Transverse colon (tissue), 3 donors: Measurements from ENCODE around the gene ATP1B3.

ENCODE experiments used
- EP300 ChIP-seq: sonication (generic); formaldehyde crosslinking; IDR thresholded peaks from one replicate; pipeline ENCODE4 v1.6.1; 2017; ENCODE audit warnings: antibody characterized with exemption, low read depth
- POLR2A ChIP-seq: fragments of 450-650 bp; IDR thresholded peaks from one replicate; pipeline ENCODE4 v1.6.1; 2016; ENCODE audit warnings: antibody characterized with exemption, mild to moderate bottlenecking, moderate library complexity
- TF ChIP-seq, protein P1 (sequence below), 5 experiments: fragments of 200-600 bp in 3 of 5; fragments of 450-650 bp in 2 of 5; sonication (generic) in 3 of 5; IDR thresholded peaks; 1 replicate in 2 of 5; 2 replicates in 3 of 5; pipeline ENCODE4 v1.5.1; 2016 to 2017; ENCODE audit warnings: antibody characterized with exemption in 5 of 5, inconsistent platforms in 3 of 5, mild to moderate bottlenecking in 2 of 5, moderate library complexity in 1 of 5

DNA sequence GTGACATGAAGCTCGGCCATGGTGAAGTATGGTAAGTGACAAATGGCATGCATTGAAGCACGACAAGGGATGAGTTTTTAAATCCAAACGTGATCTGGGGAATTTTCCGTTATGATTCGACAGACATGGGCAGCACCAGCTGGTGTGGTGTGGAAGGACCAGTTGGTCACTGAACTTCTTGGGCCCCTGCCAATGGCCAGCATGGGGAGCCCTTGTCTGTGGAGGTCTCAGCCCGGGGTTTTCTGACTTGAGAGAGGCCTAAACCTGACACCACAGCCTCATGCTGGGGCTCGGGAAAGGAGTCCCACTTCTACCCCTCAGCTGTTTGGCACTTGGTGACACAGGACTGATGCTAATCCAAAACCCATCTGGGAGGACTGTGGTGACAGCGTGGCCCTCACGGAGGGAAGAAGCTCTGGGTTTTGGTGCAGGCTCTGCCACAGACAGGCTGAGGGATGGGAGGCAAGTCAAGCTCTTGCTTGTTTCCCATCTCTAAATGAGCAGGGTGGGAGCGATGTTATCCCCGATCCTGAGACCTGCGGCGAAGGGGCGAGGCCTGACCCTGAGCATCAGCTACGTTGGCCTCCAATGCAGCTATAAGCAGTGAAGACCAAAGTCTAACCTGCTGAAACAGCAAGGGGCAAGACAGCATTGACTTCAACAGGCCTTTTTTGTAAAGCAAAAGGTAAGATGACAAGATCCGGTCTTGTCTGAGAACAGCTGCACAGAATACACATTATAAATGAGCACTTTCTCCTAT is 69.5 kb downstream of the ATP1B3 start:
- TF ChIP-seq, protein P1, sequence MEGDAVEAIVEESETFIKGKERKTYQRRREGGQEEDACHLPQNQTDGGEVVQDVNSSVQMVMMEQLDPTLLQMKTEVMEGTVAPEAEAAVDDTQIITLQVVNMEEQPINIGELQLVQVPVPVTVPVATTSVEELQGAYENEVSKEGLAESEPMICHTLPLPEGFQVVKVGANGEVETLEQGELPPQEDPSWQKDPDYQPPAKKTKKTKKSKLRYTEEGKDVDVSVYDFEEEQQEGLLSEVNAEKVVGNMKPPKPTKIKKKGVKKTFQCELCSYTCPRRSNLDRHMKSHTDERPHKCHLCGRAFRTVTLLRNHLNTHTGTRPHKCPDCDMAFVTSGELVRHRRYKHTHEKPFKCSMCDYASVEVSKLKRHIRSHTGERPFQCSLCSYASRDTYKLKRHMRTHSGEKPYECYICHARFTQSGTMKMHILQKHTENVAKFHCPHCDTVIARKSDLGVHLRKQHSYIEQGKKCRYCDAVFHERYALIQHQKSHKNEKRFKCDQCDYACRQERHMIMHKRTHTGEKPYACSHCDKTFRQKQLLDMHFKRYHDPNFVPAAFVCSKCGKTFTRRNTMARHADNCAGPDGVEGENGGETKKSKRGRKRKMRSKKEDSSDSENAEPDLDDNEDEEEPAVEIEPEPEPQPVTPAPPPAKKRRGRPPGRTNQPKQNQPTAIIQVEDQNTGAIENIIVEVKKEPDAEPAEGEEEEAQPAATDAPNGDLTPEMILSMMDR (IDR thresholded peaks at IDR 0.05): no peak
- TF ChIP-seq POLR2A: no peak
- no peak for TF ChIP-seq EP300
